Stimulated activated CD4-positive, alpha-beta T cell treated with anti-CD3 and anti-CD28 coated beads, Interleukin-4, amount 100 ng/mL, for 1 hour (primary cell): ENCODE data around the gene ARNT2.

Experiments used
- DNase-seq: peaks from one replicate; pipeline ENCODE4 v3.0.0-alpha.2; 2020

ARNT2 gene

GRCh38 chr15:80561500-80561899 is 157.3 kb downstream of the ARNT2 start:
- no peak for DNase-seq

GRCh38 chr15:80562033-80562432 is 157.9 kb downstream of the ARNT2 start:
- no peak for DNase-seq

GRCh38 chr15:80562846-80563245 is 158.7 kb downstream of the ARNT2 start:
- no peak for DNase-seq

- no peak for DNase-seq
Observed at GRCh38 chr15:80563372-80563997, 159.3 kb downstream of the ARNT2 start.

GRCh38 chr15:80564056-80564455 is 159.9 kb downstream of the ARNT2 start:
- DNase-seq, result no peak

GRCh38 chr15:80565398-80565797 is 161.2 kb downstream of the ARNT2 start:
- no peak for DNase-seq

- DNase-seq, result no peak
Observed at GRCh38 chr15:80565988-80566387, 161.8 kb downstream of the ARNT2 start.

GRCh38 chr15:80567721-80568157 is 163.6 kb downstream of the ARNT2 start:
- DNase-seq, result no peak

GRCh38 chr15:80568298-80568697 is 164.1 kb downstream of the ARNT2 start:
- DNase-seq, result no peak

GRCh38 chr15:80568876-80569605 is 164.9 kb downstream of the ARNT2 start:
- DNase-seq, result no peak

- no peak for DNase-seq
Observed at GRCh38 chr15:80569656-80570055, 165.5 kb downstream of the ARNT2 start.

GRCh38 chr15:80570553-80570952 is 166.4 kb downstream of the ARNT2 start:
- no peak for DNase-seq

- no peak for DNase-seq
Observed at GRCh38 chr15:80572337-80572736, 168.2 kb downstream of the ARNT2 start.

GRCh38 chr15:80573606-80574005 is 169.4 kb downstream of the ARNT2 start:
- no peak for DNase-seq

GRCh38 chr15:80574590-80574989 is 170.4 kb downstream of the ARNT2 start:
- no peak for DNase-seq

- no peak for DNase-seq
Observed at GRCh38 chr15:80576519-80577090, 172.4 kb downstream of the ARNT2 start.

- DNase-seq, result no peak
Observed at GRCh38 chr15:80577552-80578205, 173.5 kb downstream of the ARNT2 start.

- DNase-seq, result no peak
Observed at GRCh38 chr15:80578206-80578595, 174.0 kb downstream of the ARNT2 start.

- no peak for DNase-seq
Observed at GRCh38 chr15:80578871-80579270, 174.7 kb downstream of the ARNT2 start.

- no peak for DNase-seq
Observed at GRCh38 chr15:80579611-80580010, 175.4 kb downstream of the ARNT2 start.

GRCh38 chr15:80580106-80580505 is 175.9 kb downstream of the ARNT2 start:
- no peak for DNase-seq

GRCh38 chr15:80580536-80581260 is 176.5 kb downstream of the ARNT2 start:
- no peak for DNase-seq

GRCh38 chr15:80581976-80582375 is 177.8 kb downstream of the ARNT2 start:
- no peak for DNase-seq
